Right lobe of liver (tissue), 6 donors: ENCODE data around the gene NPIPA2. TPM values are rescaled to one million over a fixed set of nuclear protein-coding genes. Genes with fewer than 3 reads are reported as not detected.
"Not testable (repeated sequence)": the region's sequence is repeated elsewhere in the genome, so short reads cannot be mapped to it uniquely, and the experiment has no call there.

Experiments used
- ATAC-seq, 4 donors: fragments of 200-7000 bp; cut with Tn5 transposase; one replicate each; pipeline ENCODE4 v1.9.1; 2020; ENCODE audit warnings: mild to moderate bottlenecking in 4 of 4, moderate library complexity in 4 of 4
- DNase-seq, 3 donors: peaks; one replicate each; pipeline ENCODE4 v3.0.0-alpha.2; 2020
- H3K27ac ChIP-seq, 3 donors: fragments of 200-600 bp; one replicate each; pipeline ENCODE4 v1.8.0; 2022
- H3K27me3 ChIP-seq, 2 donors: fragments of 200-600 bp; one replicate each; pipeline ENCODE4 v1.8.0; 2022
- H3K36me3 ChIP-seq, 4 donors: fragments of 200-600 bp; sonication (generic) in 1 of 4; one replicate each; pipeline versions ENCODE4 v1.5.1 to v1.8.0; 2017 to 2022; ENCODE audit warnings: control low read depth in 1 of 4
- H3K4me1 ChIP-seq, 4 donors: fragments of 200-600 bp; sonication (generic) in 1 of 4; one replicate each; pipeline versions ENCODE4 v1.5.1 to v1.8.0; 2017 to 2022; ENCODE audit warnings: control low read depth in 1 of 4
- H3K4me3 ChIP-seq, 3 donors: fragments of 200-600 bp; one replicate each; pipeline ENCODE4 v1.8.0; 2022
- H3K9me3 ChIP-seq, 4 donors: fragments of 200-600 bp; sonication (generic) in 1 of 4; one replicate each; pipeline versions ENCODE4 v1.5.1 to v1.8.0; 2017 to 2022; ENCODE audit warnings: control low read depth in 1 of 4
- WGBS: methylation state at CpG from one replicate; pipeline ENCODE4 v1.1.6; 2018; ENCODE audit warnings: low coverage, low lambda C conversion rate; ENCODE audit not compliant: insufficient coverage; ENCODE audit errors: missing lambda C conversion rate; 5-methylcytosine and 5-hydroxymethylcytosine counted together
- intact Hi-C, 2 donors: fragments of 100-400 bp; cut with DNase I; formaldehyde crosslinking; loops; one replicate each; pipeline versions ENCODE4 v1.11.2 to v1.14.1; 2022
- long read RNA-seq: library from polyadenylated mRNA; unstranded; transcript quantifications from one replicate; pipeline ENCODE4 v2.0.0, GENCODE V29; 2019
- total RNA-seq, 6 experiments: library from RNA; depleted of rRNA in 2 of 6; stranded (reverse); fragments of >200 nt in 2 of 6; fragmentation: NEBNext Ultra II Directional in 3 of 6; extraction: Animal tissue kit (Norgen Biotek cat#: 25700) in 3 of 6; gene quantifications; one replicate each; pipeline versions ENCODE4 v1.1.0 to v1.2.4, GENCODE V29; 2016 to 2023
- donor health status: DM: no; HTN: yes; CAD: no.
- donor health status: DM: no; HTN: no; CAD: no.
- donor health status: DM: no; HTN: no; CAD: no.
- donor health status: DM: no; HTN: yes; CAD: no.
- donor health status: DM: no; HTN: yes; CAD: no.

The NPIPA2 gene
- total RNA-seq = 1 to 10 TPM in 2 of 6 experiments, under 1 TPM in 2, not detected in 2; 0.55 to 2.2 (median 1.4) TPM
- long read RNA-seq = 0 reads

GRCh38 chr16:14742273-14743128 is at the start of gene NPIPA2:
Gene NPIPA2, plus strand, starts transcription at chr16:14742533. Its CDS starts 5,533 bp downstream, at chr16:14748066.
- H3K9me3 ChIP-seq, H3K4me1 ChIP-seq, DNase-seq, intact Hi-C loops, H3K4me3 ChIP-seq, H3K27me3 ChIP-seq, H3K27ac ChIP-seq, H3K36me3 ChIP-seq: not testable (repeated sequence)
- peak; percentile 100 for ATAC-seq
- no CpG with 5 or more reads among the region's 73 CpGs for WGBS

DNA sequence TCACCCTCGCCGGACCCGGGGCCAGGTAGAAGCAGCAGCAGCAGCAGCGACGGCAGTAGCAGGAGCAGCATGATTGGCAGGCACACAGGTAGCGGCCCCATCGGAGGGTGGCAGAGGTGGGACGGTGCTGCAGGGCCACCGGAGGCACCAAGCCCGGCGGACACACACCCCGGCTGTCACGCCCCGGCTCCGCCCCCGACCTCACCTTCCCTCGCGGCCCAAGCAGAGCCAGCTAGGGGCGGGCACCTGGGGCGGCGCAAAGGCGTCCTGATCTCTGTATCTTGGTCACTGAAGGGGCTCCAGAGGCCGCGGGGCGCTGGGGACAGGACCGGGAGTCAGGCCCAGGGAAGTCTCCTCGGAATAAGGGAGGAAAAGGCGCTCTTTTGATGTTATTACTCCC is 48.2 kb upstream of the NPIPA2 start, which contains the start of gene PLA2G10:
TSS of gene PLA2G10 (minus strand) at position 180 of the 400 bp plus-strand sequence. CDS start at position 101, 79 bp downstream.
- H3K36me3 ChIP-seq, H3K27ac ChIP-seq, intact Hi-C loops, H3K4me1 ChIP-seq, ATAC-seq, H3K4me3 ChIP-seq, DNase-seq, H3K9me3 ChIP-seq, H3K27me3 ChIP-seq: not testable (repeated sequence)
- WGBS = no CpG with 5 or more reads among the region's 28 CpGs

DNA sequence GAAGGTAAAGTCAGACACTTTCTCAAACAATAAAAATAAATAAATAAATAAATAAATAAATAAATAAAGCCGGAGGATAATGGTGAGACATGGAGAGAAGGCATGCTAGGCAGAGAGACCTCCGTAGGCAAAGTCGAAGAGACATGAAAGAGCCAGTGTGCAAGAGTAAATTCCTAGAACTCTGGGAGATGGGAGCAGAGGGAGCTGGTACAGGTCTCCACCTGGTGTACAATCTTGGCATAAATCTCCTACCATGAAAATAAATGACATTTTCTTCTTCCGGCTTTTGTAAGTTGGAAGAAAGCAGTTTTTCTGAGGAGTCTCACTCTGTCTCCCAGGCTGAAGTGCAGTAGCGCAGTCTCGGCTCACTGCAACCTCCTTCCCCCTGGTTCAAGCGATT is 40.5 kb upstream of the NPIPA2 start:
- 28% methylated on average over 3 of the region's 7 CpGs for WGBS
- H3K27me3 ChIP-seq, H3K36me3 ChIP-seq: not testable (repeated sequence)

GRCh38 chr16:14702672-14703071 is 39.7 kb upstream of the NPIPA2 start:
- ATAC-seq, DNase-seq, H3K27ac ChIP-seq, H3K36me3 ChIP-seq, H3K27me3 ChIP-seq, intact Hi-C loops, H3K4me1 ChIP-seq, H3K9me3 ChIP-seq, H3K4me3 ChIP-seq: not testable (repeated sequence)
- no CpG with 5 or more reads among the region's 11 CpGs for WGBS

More for the DNA sequence above, 40.5 kb upstream of the NPIPA2 start:
- DNase-seq, intact Hi-C loops, H3K27ac ChIP-seq, H3K9me3 ChIP-seq, H3K4me3 ChIP-seq, H3K4me1 ChIP-seq: not testable (repeated sequence)
- peak in 2 of 4 donors; percentile 31 to 32 for ATAC-seq

GRCh38 chr16:14703156-14704011 is 38.9 kb upstream of the NPIPA2 start, which contains the start of gene NPIPA3:
Gene NPIPA3, plus strand, starts transcription at chr16:14703411. Its CDS starts 5,533 bp downstream, at chr16:14708944.
- H3K36me3 ChIP-seq, H3K27me3 ChIP-seq, DNase-seq, intact Hi-C loops, H3K4me1 ChIP-seq, H3K4me3 ChIP-seq, H3K9me3 ChIP-seq, H3K27ac ChIP-seq: not testable (repeated sequence)
- ATAC-seq = peak; percentile 100
- WGBS = no CpG with 5 or more reads among the region's 73 CpGs

GRCh38 chr16:14733233-14733632 is 9.1 kb upstream of the NPIPA2 start:
- no CpG with 5 or more reads among the region's 28 CpGs for WGBS
- H3K27me3 ChIP-seq, H3K36me3 ChIP-seq, H3K4me3 ChIP-seq, DNase-seq, intact Hi-C loops, ATAC-seq, H3K9me3 ChIP-seq, H3K27ac ChIP-seq, H3K4me1 ChIP-seq: not testable (repeated sequence)

DNA sequence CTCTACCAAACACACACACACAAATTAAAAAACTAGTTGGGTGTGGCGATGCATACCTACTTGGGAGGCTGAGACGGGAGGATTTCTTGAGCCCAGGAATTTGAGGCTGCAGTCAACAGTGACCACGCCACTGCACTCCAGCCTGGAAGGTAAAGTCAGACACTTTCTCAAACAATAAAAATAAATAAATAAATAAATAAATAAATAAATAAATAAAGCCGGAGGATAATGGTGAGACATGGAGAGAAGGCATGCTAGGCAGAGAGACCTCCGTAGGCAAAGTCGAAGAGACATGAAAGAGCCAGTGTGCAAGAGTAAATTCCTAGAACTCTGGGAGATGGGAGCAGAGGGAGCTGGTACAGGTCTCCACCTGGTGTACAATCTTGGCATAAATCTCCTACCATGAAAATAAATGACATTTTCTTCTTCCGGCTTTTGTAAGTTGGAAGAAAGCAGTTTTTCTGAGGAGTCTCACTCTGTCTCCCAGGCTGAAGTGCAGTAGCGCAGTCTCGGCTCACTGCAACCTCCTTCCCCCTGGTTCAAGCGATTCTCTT is 1.4 kb upstream of the NPIPA2 start:
- ATAC-seq = peak in 3 of 4 donors; percentile 18 to 29 (median 27)
- intact Hi-C loops, H3K4me3 ChIP-seq, H3K9me3 ChIP-seq, H3K4me1 ChIP-seq, H3K36me3 ChIP-seq, H3K27me3 ChIP-seq, DNase-seq, H3K27ac ChIP-seq: not testable (repeated sequence)
- WGBS = 40% methylated on average over 1 of the region's 10 CpGs

DNA sequence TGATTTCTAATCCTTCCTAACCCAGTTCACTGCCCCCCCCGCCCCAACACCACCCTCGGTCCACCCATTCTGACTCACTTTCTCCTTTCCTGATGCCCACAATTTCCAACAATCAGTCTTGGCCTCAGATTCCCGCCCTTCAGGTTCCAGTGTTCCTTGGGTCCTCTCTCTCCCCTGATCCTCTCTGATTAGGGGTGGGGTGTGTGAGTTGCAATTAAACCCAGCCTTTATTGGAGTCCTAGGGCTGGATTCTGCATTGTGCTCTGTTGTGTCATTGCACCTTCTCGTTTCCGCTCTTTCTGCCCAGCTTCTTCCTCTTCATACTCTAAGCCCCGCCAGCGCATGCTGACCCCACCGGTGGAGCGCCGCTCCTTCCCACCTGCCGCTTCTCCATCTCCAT is 539 bp upstream of the NPIPA2 start:
- no CpG with 5 or more reads among the region's 11 CpGs for WGBS
- H3K4me3 ChIP-seq, H3K27ac ChIP-seq, H3K4me1 ChIP-seq, H3K36me3 ChIP-seq, DNase-seq, H3K27me3 ChIP-seq, ATAC-seq, H3K9me3 ChIP-seq, intact Hi-C loops: not testable (repeated sequence)

- H3K27me3 ChIP-seq, ATAC-seq, H3K27ac ChIP-seq, DNase-seq, intact Hi-C loops, H3K4me3 ChIP-seq, H3K9me3 ChIP-seq, H3K36me3 ChIP-seq, H3K4me1 ChIP-seq: not testable (repeated sequence)
- WGBS = no CpG with 5 or more reads among the region's 2 CpGs
These were observed 31.3 kb downstream of the NPIPA2 start for GRCh38 chr16:14773654-14774053.

GRCh38 chr16:14775624-14776023 is 33.3 kb downstream of the NPIPA2 start:
- H3K36me3 ChIP-seq, H3K9me3 ChIP-seq, H3K4me3 ChIP-seq, ATAC-seq, H3K4me1 ChIP-seq, H3K27ac ChIP-seq, H3K27me3 ChIP-seq, intact Hi-C loops, DNase-seq: not testable (repeated sequence)
- no CpG with 5 or more reads among the region's 2 CpGs for WGBS

DNA sequence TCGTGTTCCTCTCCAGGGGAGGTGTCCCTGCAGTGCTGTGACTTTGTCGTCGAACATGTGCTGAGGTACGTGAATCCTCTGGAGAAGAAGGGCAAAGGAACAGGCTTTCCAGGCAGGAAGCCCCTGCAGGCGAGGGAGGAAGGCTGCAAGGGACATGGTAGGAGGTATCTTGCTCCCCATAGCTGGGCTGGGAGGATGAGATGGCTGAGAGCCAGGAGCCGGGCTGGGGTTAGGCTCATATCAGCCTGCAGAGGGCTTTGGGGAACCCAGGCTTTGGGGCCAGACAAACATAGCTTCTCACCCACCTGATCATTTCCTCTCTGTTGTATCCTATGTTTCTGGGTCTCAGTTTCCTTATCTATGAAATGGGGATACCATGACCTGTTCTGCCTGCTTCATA is 34.4 kb downstream of the NPIPA2 start:
- H3K36me3 ChIP-seq, H3K27ac ChIP-seq, H3K4me3 ChIP-seq, H3K9me3 ChIP-seq, DNase-seq, H3K4me1 ChIP-seq, ATAC-seq, H3K27me3 ChIP-seq, intact Hi-C loops: not testable (repeated sequence)
- no CpG with 5 or more reads among the region's 6 CpGs for WGBS
